ENCODE measurements around the gene DYRK3. TPM values are rescaled to one million over a fixed set of nuclear protein-coding genes. Genes with fewer than 3 reads are reported as not detected.

Gene DYRK3
- total and polyA plus RNA-seq, 8 donors, result 1.2 to 21.9 (median 2.9) TPM; not detected in 1

DNA sequence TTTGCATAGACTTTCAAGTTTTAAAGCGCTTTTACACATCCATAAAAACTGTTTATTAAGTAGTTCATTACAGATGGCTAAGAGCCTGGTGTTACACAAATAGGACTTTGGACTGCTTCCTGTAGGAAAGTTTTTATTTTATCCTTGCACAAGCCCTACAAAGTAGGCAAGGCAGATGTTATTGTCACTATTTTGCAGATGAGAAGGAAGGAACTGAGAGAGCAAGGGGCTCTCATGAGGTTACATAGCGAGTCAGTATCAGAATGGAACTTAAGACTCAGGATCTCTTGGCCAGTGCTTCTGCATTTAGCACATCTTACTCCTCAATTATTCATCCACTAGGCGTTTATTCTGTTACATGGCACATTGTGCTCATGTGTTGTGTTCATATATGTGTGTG, 46.8 kb downstream of the DYRK3 start:
- no peaks in the 10 kb centered on the region for H3K9me3 ChIP-seq
- no peak overlapping the region for H3K27ac ChIP-seq
- no peaks in the 10 kb centered on the region for H3K27me3 ChIP-seq
- intact Hi-C loops (cut with DNase I; ENCODE audit: low total_unique reads), result no loop called here
- TF ChIP-seq POLR2AphosphoS5 (IDR thresholded peaks at IDR 0.05), result no peak
- TF ChIP-seq CTCF (IDR thresholded peaks at IDR 0.05), result no peak
- no peak for TF ChIP-seq POLR2A (IDR thresholded peaks at IDR 0.05)
- no peak for TF ChIP-seq EP300 (IDR thresholded peaks at IDR 0.05)
- no peak overlapping the region for H3K4me3 ChIP-seq
- H3K4me1 ChIP-seq, result peaks cover 6 to 24% (median 17%) of the 10 kb centered on the region in 4 donors
- 50 to 68% (median 57%) methylated on average over 3 of the region's 3 CpGs for WGBS, 5 donors
- peak in 1 of 2 donors; percentile 55 for DNase-seq
- H3K36me3 ChIP-seq, result no peaks in the 10 kb centered on the region

GRCh38 chr1:206683313-206683712, 48.0 kb downstream of the DYRK3 start:
- intact Hi-C loops (cut with DNase I; ENCODE audit: low total_unique reads), result no loop called here
- WGBS, 5 donors, result 84 to 92% (median 90%) methylated on average over 6 of the region's 6 CpGs
- no peak for DNase-seq
- no peaks in the 10 kb centered on the region for H3K9me3 ChIP-seq
- no peak overlapping the region for H3K27ac ChIP-seq
- TF ChIP-seq POLR2A (IDR thresholded peaks at IDR 0.05), result no peak
- TF ChIP-seq EP300 (IDR thresholded peaks at IDR 0.05), result no peak
- TF ChIP-seq POLR2AphosphoS5 (IDR thresholded peaks at IDR 0.05), result no peak
- no peak for TF ChIP-seq CTCF (IDR thresholded peaks at IDR 0.05)
- H3K4me1 ChIP-seq, result peaks cover 18 to 36% (median 29%) of the 10 kb centered on the region in 4 donors
- H3K36me3 ChIP-seq, result no peaks in the 10 kb centered on the region
- no peaks in the 10 kb centered on the region for H3K27me3 ChIP-seq
- no peak overlapping the region for H3K4me3 ChIP-seq

GRCh38 chr1:206684003-206684402, 48.7 kb downstream of the DYRK3 start:
- peak overlapping the region in 1 of 5 donors; percentile 99 for H3K27ac ChIP-seq
- H3K27me3 ChIP-seq, result no peaks in the 10 kb centered on the region
- no peak for DNase-seq
- H3K9me3 ChIP-seq, result no peaks in the 10 kb centered on the region
- 50 to 63% (median 59%) methylated on average over 8 of the region's 8 CpGs for WGBS, 5 donors
- TF ChIP-seq CTCF (IDR thresholded peaks at IDR 0.05), result no peak
- TF ChIP-seq EP300 (IDR thresholded peaks at IDR 0.05), result no peak
- no peak for TF ChIP-seq POLR2AphosphoS5 (IDR thresholded peaks at IDR 0.05)
- TF ChIP-seq POLR2A (IDR thresholded peaks at IDR 0.05), result no peak
- intact Hi-C loops (cut with DNase I; ENCODE audit: low total_unique reads), result no loop called here
- peaks cover 25 to 43% (median 36%) of the 10 kb centered on the region in 4 donors for H3K4me1 ChIP-seq
- peak overlapping the region; percentile 69 to 92 (median 82) for H3K4me3 ChIP-seq
- H3K36me3 ChIP-seq, result no peaks in the 10 kb centered on the region

DNA sequence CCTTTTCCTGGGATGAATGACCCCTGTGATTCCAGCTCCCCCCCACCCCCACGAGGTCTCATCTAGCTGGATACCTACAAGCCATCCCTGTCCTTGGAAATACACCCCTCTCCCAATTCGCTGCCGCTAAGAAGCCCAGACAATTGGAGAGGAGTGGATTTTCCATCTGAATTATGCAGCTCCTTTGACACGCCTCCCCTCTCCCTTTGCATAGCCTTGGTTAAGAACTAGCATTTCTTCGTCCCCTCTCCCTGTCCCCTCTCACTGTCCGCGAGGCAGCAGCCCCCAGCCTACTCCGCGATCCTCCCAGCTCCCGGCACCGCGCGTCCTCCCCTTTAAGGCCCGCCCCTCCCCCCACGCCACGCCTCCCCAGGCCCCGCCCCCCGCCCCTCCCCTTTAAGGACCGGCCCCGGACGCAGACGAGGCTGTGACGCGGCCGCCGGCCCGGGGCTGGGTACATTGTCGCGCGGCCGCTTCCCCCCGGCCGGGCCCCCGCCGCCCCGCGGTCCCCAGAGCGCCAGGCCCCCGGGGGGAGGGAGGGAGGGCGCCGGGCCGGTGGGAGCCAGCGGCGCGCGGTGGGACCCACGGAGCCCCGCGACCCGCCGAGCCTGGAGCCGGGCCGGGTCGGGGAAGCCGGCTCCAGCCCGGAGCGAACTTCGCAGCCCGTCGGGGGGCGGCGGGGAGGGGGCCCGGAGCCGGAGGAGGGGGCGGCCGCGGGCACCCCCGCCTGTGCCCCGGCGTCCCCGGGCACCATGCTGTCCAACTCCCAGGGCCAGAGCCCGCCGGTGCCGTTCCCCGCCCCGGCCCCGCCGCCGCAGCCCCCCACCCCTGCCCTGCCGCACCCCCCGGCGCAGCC, 49.4 kb downstream of the DYRK3 start, which contains the start of gene MAPKAPK2:
Gene MAPKAPK2, plus strand, starts transcription at position 428 of the 856 bp plus-strand sequence. Its CDS starts 325 bp downstream, at position 753.
- TF ChIP-seq EP300 (IDR thresholded peaks at IDR 0.05), result no peak
- TF ChIP-seq POLR2A (IDR thresholded peaks at IDR 0.05), result no peak
- TF ChIP-seq POLR2AphosphoS5 (IDR thresholded peaks at IDR 0.05), result peak; percentile 50 to 76 (median 67)
- intact Hi-C loops (cut with DNase I; ENCODE audit: low total_unique reads), result no loop called here

More for the DNA sequence above, 49.4 kb downstream of the DYRK3 start, which contains the start of gene MAPKAPK2:
- H3K27ac ChIP-seq, result peak within 1 kb of the TSS; percentile 84 to 100 (median 98)
- WGBS, 5 donors, result 1% methylated on average over 12 to 81 of the region's 82 CpGs
- H3K27me3 ChIP-seq, result no peaks in the 10 kb centered on the region
- H3K4me1 ChIP-seq, result peaks cover 32 to 48% (median 43%) of the 10 kb centered on the region in 4 donors
- peak; percentile 86 to 92 for DNase-seq
- peak within 1 kb of the TSS; percentile 69 to 92 (median 82) for H3K4me3 ChIP-seq
- no peaks in the 10 kb centered on the region for H3K36me3 ChIP-seq
- no peaks in the 10 kb centered on the region for H3K9me3 ChIP-seq

Measured in stomach (tissue), 9 donors.